ENCODE measurements around the gene MTMR2.
"Not testable (repeated sequence)": the region's sequence is repeated elsewhere in the genome, so short reads cannot be mapped to it uniquely, and the experiment has no call there.

Gene MTMR2

DNA sequence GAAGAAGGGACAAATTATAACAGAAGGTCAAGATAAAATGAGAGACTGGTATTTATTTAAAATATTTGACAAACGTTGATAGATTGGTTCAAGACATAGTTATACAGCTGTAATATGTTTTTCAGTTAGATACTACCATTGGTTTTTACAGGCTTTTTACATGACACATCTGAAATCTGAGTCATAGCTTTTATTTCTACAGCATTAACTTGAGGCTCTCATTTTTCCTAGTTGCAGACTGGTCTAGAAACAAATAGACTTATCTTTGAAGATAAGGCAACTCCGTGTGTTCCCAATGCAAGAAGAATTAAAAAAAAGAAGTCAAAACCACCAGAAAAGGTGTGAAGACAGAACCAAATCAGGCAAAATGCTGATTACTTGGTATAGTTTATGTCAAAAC, 102.3 kb downstream of the MTMR2 start:
- H3K36me3 ChIP-seq (ENCODE audit: control insufficient read depth, insufficient read depth, low read length): peaks cover 58% of the 10 kb centered on the region
- H3K4me3 ChIP-seq (ENCODE audit: extremely low read depth, insufficient read depth, low read length, poor library complexity, severe bottlenecking): no peak overlapping the region
- H3K9me3 ChIP-seq (ENCODE audit: control insufficient read depth, low read length): no peaks in the 10 kb centered on the region
- WGBS, 2 experiments (ENCODE audit: insufficient coverage in 2 of 2): 71% methylated on average over 1 of the region's 2 CpGs; no CpG with 5 or more reads in 1 of the 2 experiments
- H3K27ac ChIP-seq (ENCODE audit: low read depth, low read length, severe bottlenecking): no peak overlapping the region
- no peaks in the 10 kb centered on the region for H3K4me1 ChIP-seq (ENCODE audit: control insufficient read depth, insufficient read depth, low read length, poor library complexity, severe bottlenecking)

DNA sequence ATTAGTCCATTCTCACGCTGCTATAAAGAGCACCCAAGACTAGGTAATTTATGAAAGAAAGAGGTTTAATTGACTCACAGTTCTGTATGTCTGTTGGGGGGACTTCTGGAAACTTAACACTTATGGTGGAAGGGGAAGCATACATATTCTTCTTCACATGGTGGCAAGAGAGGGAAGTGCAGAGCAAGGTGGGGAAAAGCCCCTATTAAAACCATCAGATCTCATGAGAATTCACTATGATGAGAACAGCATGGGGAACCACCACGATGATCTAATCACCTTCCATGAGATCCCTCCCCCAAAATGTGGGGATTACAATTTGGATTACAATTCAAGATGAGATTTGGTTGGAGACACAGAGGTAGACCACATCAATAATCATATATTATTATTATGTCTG, 107.9 kb downstream of the MTMR2 start:
- no peaks in the 10 kb centered on the region for H3K9me3 ChIP-seq (ENCODE audit: control insufficient read depth, low read length)
- H3K4me3 ChIP-seq (ENCODE audit: extremely low read depth, insufficient read depth, low read length, poor library complexity, severe bottlenecking): no peak overlapping the region
- no peak overlapping the region for H3K27ac ChIP-seq (ENCODE audit: low read depth, low read length, severe bottlenecking)
- H3K36me3 ChIP-seq (ENCODE audit: control insufficient read depth, insufficient read depth, low read length): peaks cover 46% of the 10 kb centered on the region
- WGBS, 2 experiments (ENCODE audit: insufficient coverage in 2 of 2): 100% methylated on average over 1 of the region's 2 CpGs; no CpG with 5 or more reads in 1 of the 2 experiments
- no peaks in the 10 kb centered on the region for H3K4me1 ChIP-seq (ENCODE audit: control insufficient read depth, insufficient read depth, low read length, poor library complexity, severe bottlenecking)

DNA sequence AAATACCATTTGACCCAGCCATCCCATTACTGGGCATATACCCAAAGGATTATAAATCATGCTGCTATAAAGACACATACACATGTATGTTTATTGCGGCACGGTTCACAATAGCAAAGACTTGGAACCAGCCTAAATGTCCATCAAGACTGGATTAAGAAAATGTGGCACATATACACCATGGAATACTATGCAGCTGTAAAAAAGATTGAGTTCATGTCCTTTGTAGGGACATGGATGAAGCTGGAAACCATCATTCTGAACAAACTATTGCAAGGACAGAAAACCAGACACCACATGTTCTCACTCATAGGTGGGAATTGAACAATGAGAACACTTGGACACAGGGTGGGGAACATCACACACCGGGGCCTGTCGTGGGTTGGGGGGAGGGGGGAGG, 112.9 kb downstream of the MTMR2 start:
- H3K27ac ChIP-seq (ENCODE audit: low read depth, low read length, severe bottlenecking); H3K4me1 ChIP-seq (ENCODE audit: control insufficient read depth, insufficient read depth, low read length, poor library complexity, severe bottlenecking); H3K4me3 ChIP-seq (ENCODE audit: extremely low read depth, insufficient read depth, low read length, poor library complexity, severe bottlenecking): not testable (repeated sequence)
- Histone ChIP-seq H3K36me3 (ENCODE audit: control insufficient read depth, insufficient read depth, low read length) (peaks cover 37% of the 10 kb centered on the region), H3K9me3 (ENCODE audit: control insufficient read depth, low read length) (peaks cover 11% of the 10 kb centered on the region)
- whole genome bisulfite sequencing, 2 experiments (ENCODE audit: insufficient coverage in 2 of 2): 80 to 100% methylated on average over 1 to 2 of the region's 4 CpGs

DNA sequence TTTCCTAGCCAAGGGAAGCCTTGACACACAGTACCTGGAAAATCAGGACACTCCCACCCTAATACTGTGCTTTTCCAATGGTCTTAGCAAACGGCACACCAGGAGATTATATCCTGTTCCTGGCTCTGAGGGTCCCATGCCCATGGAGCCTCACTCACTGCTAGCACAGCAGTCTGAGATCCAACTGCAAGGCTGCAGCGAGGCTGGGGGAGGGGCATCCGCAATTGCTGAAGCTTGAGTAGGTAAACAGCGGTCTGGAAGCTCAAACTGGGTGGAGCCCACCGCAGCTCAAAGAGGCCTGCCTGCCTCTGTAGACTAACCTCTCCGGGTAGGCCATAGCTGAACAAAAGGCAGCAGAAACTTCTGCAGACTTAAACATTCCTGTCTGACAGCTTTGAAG, 117.4 kb downstream of the MTMR2 start:
- not testable (repeated sequence) for H3K4me3 ChIP-seq (ENCODE audit: extremely low read depth, insufficient read depth, low read length, poor library complexity, severe bottlenecking); H3K4me1 ChIP-seq (ENCODE audit: control insufficient read depth, insufficient read depth, low read length, poor library complexity, severe bottlenecking); H3K27ac ChIP-seq (ENCODE audit: low read depth, low read length, severe bottlenecking)
- 95 to 98% methylated on average over 6 of the region's 6 CpGs for WGBS, 2 experiments (ENCODE audit: insufficient coverage in 2 of 2)
- peaks cover 11% of the 10 kb centered on the region for H3K9me3 ChIP-seq (ENCODE audit: control insufficient read depth, low read length)
- H3K36me3 ChIP-seq (ENCODE audit: control insufficient read depth, insufficient read depth, low read length): peaks cover 44% of the 10 kb centered on the region

DNA sequence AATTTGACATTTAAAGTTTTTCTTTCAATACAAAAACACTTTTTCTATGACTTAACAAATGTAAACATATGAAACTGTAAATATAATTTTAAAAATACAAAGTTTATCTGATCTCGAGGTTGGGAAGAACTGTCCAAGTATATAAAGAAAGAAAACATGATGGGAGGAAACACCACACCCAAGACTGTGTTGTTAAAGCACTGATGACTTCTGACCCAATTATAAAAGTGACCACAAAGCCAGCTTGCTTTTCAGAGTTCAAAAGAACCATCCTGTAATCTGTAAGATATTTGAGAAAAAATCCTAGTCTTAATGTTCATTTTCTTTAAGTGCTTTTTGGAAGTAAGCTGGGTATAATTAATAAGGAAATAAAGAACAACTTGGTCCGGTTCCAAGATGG, 118.0 kb downstream of the MTMR2 start:
- Histone ChIP-seq H3K9me3 (ENCODE audit: control insufficient read depth, low read length) (peaks cover 11% of the 10 kb centered on the region), H3K27ac (ENCODE audit: low read depth, low read length, severe bottlenecking) (no peak overlapping the region), H3K36me3 (ENCODE audit: control insufficient read depth, insufficient read depth, low read length) (peaks cover 44% of the 10 kb centered on the region), H3K4me1 (ENCODE audit: control insufficient read depth, insufficient read depth, low read length, poor library complexity, severe bottlenecking) (no peaks in the 10 kb centered on the region), H3K4me3 (ENCODE audit: extremely low read depth, insufficient read depth, low read length, poor library complexity, severe bottlenecking) (no peak overlapping the region)
- WGBS, 2 experiments (ENCODE audit: insufficient coverage in 2 of 2): 86 to 100% methylated on average over 1 of the region's 2 CpGs

DNA sequence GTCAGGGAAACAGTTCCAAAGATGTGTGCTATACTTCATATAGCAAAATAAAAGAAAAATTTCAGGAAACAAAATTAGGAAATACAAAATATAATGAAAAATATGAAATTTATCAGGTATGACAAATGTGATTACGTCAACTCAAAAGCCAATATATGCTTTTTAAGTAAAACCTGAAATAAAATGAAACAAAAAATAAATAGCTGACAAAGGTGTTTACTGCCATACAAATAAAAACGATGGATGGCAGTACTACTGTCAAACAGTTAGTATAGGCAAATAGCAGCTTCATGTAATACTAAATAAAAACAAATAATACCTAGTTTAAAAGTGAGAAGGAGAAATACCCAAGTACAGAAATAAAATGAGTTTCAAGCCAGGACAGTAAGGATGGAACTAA, 119.9 kb downstream of the MTMR2 start:
- no peaks in the 10 kb centered on the region for H3K4me1 ChIP-seq (ENCODE audit: control insufficient read depth, insufficient read depth, low read length, poor library complexity, severe bottlenecking)
- H3K4me3 ChIP-seq (ENCODE audit: extremely low read depth, insufficient read depth, low read length, poor library complexity, severe bottlenecking): no peak overlapping the region
- H3K27ac ChIP-seq (ENCODE audit: low read depth, low read length, severe bottlenecking): no peak overlapping the region
- H3K9me3 ChIP-seq (ENCODE audit: control insufficient read depth, low read length): peaks cover 11% of the 10 kb centered on the region
- peaks cover 61% of the 10 kb centered on the region for H3K36me3 ChIP-seq (ENCODE audit: control insufficient read depth, insufficient read depth, low read length)
- WGBS, 2 experiments (ENCODE audit: insufficient coverage in 2 of 2): no CpG with 5 or more reads among the region's 2 CpGs

DNA sequence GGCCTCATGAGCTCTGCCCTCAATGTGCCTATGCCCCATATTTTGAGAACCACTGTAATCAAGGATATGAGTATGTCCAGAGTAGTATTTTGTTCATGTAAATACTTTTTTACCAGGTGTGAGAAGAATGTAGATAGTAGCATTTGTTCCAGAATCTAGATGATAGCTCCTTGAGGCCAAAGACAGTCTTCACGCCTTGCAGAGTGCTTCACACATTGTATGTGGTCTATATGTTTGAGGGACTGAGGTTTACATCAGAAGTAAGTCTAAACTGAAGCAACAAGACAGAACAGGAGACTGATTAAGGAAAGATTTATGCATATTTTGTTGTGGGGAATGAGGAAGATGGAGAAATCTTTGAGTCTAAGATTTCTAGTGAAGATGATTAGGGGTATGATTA, 121.1 kb downstream of the MTMR2 start:
- Histone ChIP-seq H3K36me3 (ENCODE audit: control insufficient read depth, insufficient read depth, low read length) (peaks cover 61% of the 10 kb centered on the region), H3K4me3 (ENCODE audit: extremely low read depth, insufficient read depth, low read length, poor library complexity, severe bottlenecking) (no peak overlapping the region), H3K4me1 (ENCODE audit: control insufficient read depth, insufficient read depth, low read length, poor library complexity, severe bottlenecking) (no peaks in the 10 kb centered on the region), H3K27ac (ENCODE audit: low read depth, low read length, severe bottlenecking) (no peak overlapping the region), H3K9me3 (ENCODE audit: control insufficient read depth, low read length) (peaks cover 11% of the 10 kb centered on the region)
- WGBS, 2 experiments (ENCODE audit: insufficient coverage in 2 of 2): 100% methylated on average over 1 of the region's 1 CpG

DNA sequence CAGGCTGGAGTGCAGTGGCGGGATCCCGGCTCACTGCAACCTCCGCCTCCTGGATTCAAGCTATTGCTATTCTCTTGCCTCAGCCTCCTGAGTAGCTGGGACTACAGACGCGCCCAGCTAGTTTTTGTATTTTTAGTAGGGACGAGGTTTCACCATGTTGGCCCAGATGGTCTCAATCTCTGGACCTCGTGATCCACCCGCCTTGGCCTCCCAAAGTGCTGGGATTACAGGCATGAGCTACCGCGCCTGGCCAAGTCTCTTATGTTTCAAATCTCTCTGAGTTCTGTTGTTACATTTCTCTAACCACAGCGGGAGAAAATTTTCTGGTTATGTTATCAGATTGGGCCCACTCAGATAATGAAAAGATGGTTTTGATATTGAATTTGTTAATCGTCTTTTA, 123.5 kb downstream of the MTMR2 start:
- H3K4me3 ChIP-seq (ENCODE audit: extremely low read depth, insufficient read depth, low read length, poor library complexity, severe bottlenecking): no peak overlapping the region
- H3K27ac ChIP-seq (ENCODE audit: low read depth, low read length, severe bottlenecking): no peak overlapping the region
- H3K9me3 ChIP-seq (ENCODE audit: control insufficient read depth, low read length): no peaks in the 10 kb centered on the region
- peaks cover 45% of the 10 kb centered on the region for H3K36me3 ChIP-seq (ENCODE audit: control insufficient read depth, insufficient read depth, low read length)
- 96 to 100% methylated on average over 8 to 9 of the region's 12 CpGs for WGBS, 2 experiments (ENCODE audit: insufficient coverage in 2 of 2)
- H3K4me1 ChIP-seq (ENCODE audit: control insufficient read depth, insufficient read depth, low read length, poor library complexity, severe bottlenecking): no peaks in the 10 kb centered on the region

DNA sequence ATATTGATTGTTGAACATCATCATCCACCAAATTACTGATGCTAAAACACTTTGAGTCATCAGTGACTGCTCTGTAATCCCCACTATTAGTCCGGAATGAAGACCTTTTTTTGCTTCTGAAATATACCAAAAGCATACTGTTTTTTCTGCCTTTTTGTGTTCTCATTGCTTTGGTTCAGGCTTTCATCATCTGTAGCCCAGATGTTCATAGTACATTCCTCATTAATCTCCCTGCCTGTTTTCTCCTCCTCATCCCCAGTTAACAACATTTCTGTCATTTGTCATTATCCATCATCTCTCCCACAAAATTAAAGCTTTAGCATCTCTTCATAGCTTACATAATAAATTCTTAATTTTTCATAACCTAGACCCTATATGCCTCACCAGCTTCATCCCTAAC, 124.4 kb downstream of the MTMR2 start:
- Histone ChIP-seq H3K27ac (ENCODE audit: low read depth, low read length, severe bottlenecking) (peak overlapping the region; percentile 42), H3K9me3 (ENCODE audit: control insufficient read depth, low read length) (no peaks in the 10 kb centered on the region), H3K36me3 (ENCODE audit: control insufficient read depth, insufficient read depth, low read length) (peaks cover 38% of the 10 kb centered on the region), H3K4me3 (ENCODE audit: extremely low read depth, insufficient read depth, low read length, poor library complexity, severe bottlenecking) (no peak overlapping the region), H3K4me1 (ENCODE audit: control insufficient read depth, insufficient read depth, low read length, poor library complexity, severe bottlenecking) (no peaks in the 10 kb centered on the region)
- WGBS, 2 experiments (ENCODE audit: insufficient coverage in 2 of 2): 100% methylated on average over 1 of the region's 1 CpG

DNA sequence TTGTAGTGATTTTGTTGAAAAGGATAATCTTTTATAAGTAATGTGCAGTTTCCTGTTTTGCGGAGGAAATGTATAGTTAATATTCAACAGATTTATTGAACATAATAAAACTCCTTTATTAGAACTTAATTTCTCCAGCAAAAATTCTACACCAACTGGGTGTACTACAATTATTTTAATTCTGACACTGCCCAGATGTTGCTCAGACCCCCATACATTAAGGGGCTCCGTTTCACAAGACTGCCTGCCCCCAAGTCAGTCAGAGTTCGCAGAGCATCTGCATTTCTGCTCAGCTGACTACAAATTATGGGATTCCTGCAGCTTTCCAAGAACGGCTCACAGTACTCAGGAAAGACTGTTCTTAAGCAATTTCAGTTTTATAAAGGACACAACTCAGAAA, 127.4 kb downstream of the MTMR2 start:
- Histone ChIP-seq H3K4me1 (ENCODE audit: control insufficient read depth, insufficient read depth, low read length, poor library complexity, severe bottlenecking) (no peaks in the 10 kb centered on the region), H3K4me3 (ENCODE audit: extremely low read depth, insufficient read depth, low read length, poor library complexity, severe bottlenecking) (no peak overlapping the region), H3K9me3 (ENCODE audit: control insufficient read depth, low read length) (no peaks in the 10 kb centered on the region), H3K36me3 (ENCODE audit: control insufficient read depth, insufficient read depth, low read length) (peaks cover 20% of the 10 kb centered on the region), H3K27ac (ENCODE audit: low read depth, low read length, severe bottlenecking) (no peak overlapping the region)
- WGBS, 2 experiments (ENCODE audit: insufficient coverage in 2 of 2): 83 to 90% methylated on average over 3 of the region's 4 CpGs

DNA sequence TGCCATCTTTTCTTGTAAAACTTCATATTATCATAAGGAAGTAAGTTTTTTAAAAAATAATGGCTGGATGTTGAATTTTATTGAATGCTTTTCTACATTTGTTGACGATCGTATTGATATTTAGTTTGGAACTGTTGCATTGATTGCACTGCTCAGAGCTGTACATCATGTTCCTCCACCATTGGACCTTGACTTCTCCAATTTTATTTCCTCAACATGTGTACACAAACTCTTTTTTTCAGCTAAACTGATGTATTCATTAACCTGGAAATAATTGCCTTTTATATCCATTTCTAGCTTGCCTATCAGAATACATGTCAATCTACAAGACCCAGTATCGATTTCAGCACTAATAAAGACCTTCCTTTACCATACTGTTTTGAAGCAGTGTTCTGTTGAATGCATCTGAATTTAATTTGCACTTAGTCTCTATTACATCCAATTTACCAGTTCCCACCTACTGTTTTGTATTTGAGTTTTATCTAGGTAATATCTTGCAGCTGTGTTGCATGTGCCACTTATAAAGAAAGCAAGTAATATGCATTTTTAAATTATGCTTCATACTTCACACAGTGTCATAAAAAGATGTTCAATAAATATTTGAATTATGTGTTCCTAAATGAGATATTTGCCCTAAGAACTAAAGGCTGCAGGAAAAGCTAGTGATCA, 128.1 kb downstream of the MTMR2 start:
- Histone ChIP-seq H3K4me3 (ENCODE audit: extremely low read depth, insufficient read depth, low read length, poor library complexity, severe bottlenecking) (no peak overlapping the region), H3K36me3 (ENCODE audit: control insufficient read depth, insufficient read depth, low read length) (peaks cover 20% of the 10 kb centered on the region), H3K27ac (ENCODE audit: low read depth, low read length, severe bottlenecking) (no peak overlapping the region), H3K9me3 (ENCODE audit: control insufficient read depth, low read length) (no peaks in the 10 kb centered on the region), H3K4me1 (ENCODE audit: control insufficient read depth, insufficient read depth, low read length, poor library complexity, severe bottlenecking) (no peaks in the 10 kb centered on the region)
- 100% methylated on average over 2 of the region's 3 CpGs; no CpG with 5 or more reads in 1 of the 2 experiments for WGBS, 2 experiments (ENCODE audit: insufficient coverage in 2 of 2)

Measured in mesodermal cell (in vitro differentiated cells).